ENCODE results near the gene GRN. TPM values are rescaled to one million over a fixed set of nuclear protein-coding genes. Genes with fewer than 3 reads are reported as not detected.
A peak's percentile ranks its signal among the peaks of the same experiment; 100 is the strongest.

The GRN gene
- total and polyA plus RNA-seq, 2 of the 13 experiments (the other 11 are each of a cell fraction or from before 2014, with no cell fraction given): 86.6 to 143 TPM

- TF ChIP-seq ATF2 (CRISPR knock-in tag; IDR thresholded peaks at IDR 0.05) (no peak), BATF2 (CRISPR knock-in tag; IDR thresholded peaks at IDR 0.05) (no peak), ZMYM3 (CRISPR knock-in tag; IDR thresholded peaks at IDR 0.05) (peak; percentile 65), ESRRA (CRISPR knock-in tag; IDR thresholded peaks at IDR 0.05; ENCODE audit: low read depth) (0 out of 2 replicates have a peak, but pooled peaks have one; percentile 35)
These were observed 21.6 kb upstream of the GRN start (continued) for GRCh38 chr17:44323359-44324091.

DNA sequence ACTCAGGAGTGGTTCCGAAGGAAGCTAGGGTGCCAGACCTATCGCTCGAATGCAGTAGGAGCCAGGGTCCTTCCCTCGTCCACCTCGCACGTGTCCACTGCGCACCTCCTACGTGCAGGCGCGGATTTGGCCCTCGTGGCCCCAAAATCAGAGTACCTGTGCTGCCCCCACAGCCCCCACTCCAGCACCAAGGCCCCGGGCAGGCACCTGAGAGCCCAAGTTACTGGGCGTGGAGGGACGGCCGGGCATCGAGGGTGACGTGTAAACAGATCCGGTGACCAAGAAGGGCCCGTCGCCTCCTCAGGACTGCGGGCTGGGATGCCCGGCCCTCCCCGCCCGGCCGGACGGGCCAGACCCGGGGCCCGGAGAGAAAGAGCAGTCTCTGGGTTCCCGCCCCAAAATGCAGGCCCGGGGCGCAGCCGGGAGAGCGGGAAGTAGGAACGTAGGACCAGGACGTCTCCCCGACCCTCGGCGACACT lies 21.0 kb upstream of the GRN start:
- FAIRE-seq: no peak
- no peak for DNase-seq (ENCODE audit: low spot score)
- Histone ChIP-seq H3K79me2 (ENCODE audit: insufficient read depth, low read length) (peaks cover 14% of the 10 kb centered on the region), H3K36me3 (replicated peaks in 1 of 2; ENCODE audit: control insufficient read depth in 1 of 2, insufficient read depth in 2 of 2, low read length in 2 of 2) (peaks cover 19 to 33% of the 10 kb centered on the region in 2 experiments; a peak in 4 of 5 replicates), H3K27ac (ENCODE audit: extremely low read length, insufficient read depth, low read length) (peak overlapping the region; percentile 61), H3K9ac (ENCODE audit: insufficient read depth, low read depth, low read length) (peak overlapping the region; percentile 90), H3K4me3 (replicated peaks in 1 of 3; ENCODE audit: insufficient read depth in 1 of 3, low read depth in 2 of 3, low read length in 3 of 3) (peak overlapping the region; percentile 78 to 97 (median 91)), H3K4me1 (ENCODE audit: insufficient read depth, low read length) (peaks cover 52% of the 10 kb centered on the region), H4K20me1 (ENCODE audit: insufficient read depth, low read length) (no peaks in the 10 kb centered on the region), H2AFZ (ENCODE audit: low read length) (no peak overlapping the region), H3K27me3 (ENCODE audit: control insufficient read depth in 1 of 2, insufficient read depth in 2 of 2, low read length in 2 of 2) (no peaks in the 10 kb centered on the region; a peak in 3 of 5 replicates), H3K9me3 (ENCODE audit: low read length) (no peaks in the 10 kb centered on the region), H3K4me2 (ENCODE audit: low read depth, low read length) (peak overlapping the region; percentile 97)
- peak; percentile 22 for ATAC-seq
- intact Hi-C loops (cut with micrococcal nuclease; ENCODE audit: unreplicated experiment) (loop anchor here (2.0 to 10.0 kb wide), 2 partner anchors 49 to 105 kb away; partner anchors contain the start of gene UBTF), in situ Hi-C loops (cut with HindIII; ENCODE audit: extremely low pct_ligation_motif_present, low pct_unique_long_range_greater_than_20kb) (no loop called here)
- POLR2A ChIA-PET: interaction anchor here (1.1 to 1.9 kb wide), 6 partner anchors 11 to 137 kb away, joined by 5 to 8 read pairs (median 6); partner anchors contain the start of genes ATXN7L3, GRN, TMUB2 and UBTF
- CTCF ChIA-PET (ENCODE audit: low intra/inter-chr PET ratio, low total read pairs): no interaction called here
- WGBS (ENCODE audit: low lambda C conversion rate): 0% methylated on average over 12 of the region's 38 CpGs
- BruUV-seq (replicated peaks): no TSS peak
- TF ChIP-seq, protein P1, sequence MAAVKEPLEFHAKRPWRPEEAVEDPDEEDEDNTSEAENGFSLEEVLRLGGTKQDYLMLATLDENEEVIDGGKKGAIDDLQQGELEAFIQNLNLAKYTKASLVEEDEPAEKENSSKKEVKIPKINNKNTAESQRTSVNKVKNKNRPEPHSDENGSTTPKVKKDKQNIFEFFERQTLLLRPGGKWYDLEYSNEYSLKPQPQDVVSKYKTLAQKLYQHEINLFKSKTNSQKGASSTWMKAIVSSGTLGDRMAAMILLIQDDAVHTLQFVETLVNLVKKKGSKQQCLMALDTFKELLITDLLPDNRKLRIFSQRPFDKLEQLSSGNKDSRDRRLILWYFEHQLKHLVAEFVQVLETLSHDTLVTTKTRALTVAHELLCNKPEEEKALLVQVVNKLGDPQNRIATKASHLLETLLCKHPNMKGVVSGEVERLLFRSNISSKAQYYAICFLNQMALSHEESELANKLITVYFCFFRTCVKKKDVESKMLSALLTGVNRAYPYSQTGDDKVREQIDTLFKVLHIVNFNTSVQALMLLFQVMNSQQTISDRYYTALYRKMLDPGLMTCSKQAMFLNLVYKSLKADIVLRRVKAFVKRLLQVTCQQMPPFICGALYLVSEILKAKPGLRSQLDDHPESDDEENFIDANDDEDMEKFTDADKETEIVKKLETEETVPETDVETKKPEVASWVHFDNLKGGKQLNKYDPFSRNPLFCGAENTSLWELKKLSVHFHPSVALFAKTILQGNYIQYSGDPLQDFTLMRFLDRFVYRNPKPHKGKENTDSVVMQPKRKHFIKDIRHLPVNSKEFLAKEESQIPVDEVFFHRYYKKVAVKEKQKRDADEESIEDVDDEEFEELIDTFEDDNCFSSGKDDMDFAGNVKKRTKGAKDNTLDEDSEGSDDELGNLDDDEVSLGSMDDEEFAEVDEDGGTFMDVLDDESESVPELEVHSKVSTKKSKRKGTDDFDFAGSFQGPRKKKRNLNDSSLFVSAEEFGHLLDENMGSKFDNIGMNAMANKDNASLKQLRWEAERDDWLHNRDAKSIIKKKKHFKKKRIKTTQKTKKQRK (IDR thresholded peaks at IDR 0.05; ENCODE audit: low read length): no peak
- TF ChIP-seq ZNF558 (CRISPR knock-in tag; IDR thresholded peaks at IDR 0.05; ENCODE audit: borderline replicate concordance) (peak; percentile 16; the same call in 1 of the 2 replicates), ZBTB43 (CRISPR knock-in tag; conservative IDR thresholded peaks at IDR 0.05) (0 out of 2 replicates have a peak, but pooled peaks have one; percentile 19), ZNF292 (CRISPR knock-in tag; IDR thresholded peaks at IDR 0.05; ENCODE audit: borderline replicate concordance, low read depth) (0 out of 2 replicates have a peak, but pooled peaks have one; percentile 38), ZNF451 (CRISPR knock-in tag; IDR thresholded peaks at IDR 0.05) (0 out of 2 replicates have a peak, but pooled peaks have one; percentile 36), ZNF652 (CRISPR knock-in tag; IDR thresholded peaks at IDR 0.05; ENCODE audit: borderline replicate concordance, low read depth) (no peak), PITX1 (CRISPR knock-in tag; IDR thresholded peaks at IDR 0.05) (0 out of 2 replicates have a peak, but pooled peaks have one; percentile 3), MXD1 (CRISPR knock-in tag; IDR thresholded peaks at IDR 0.05) (peak; percentile 41; the same call in 1 of the 2 replicates), NAIF1 (CRISPR knock-in tag; IDR thresholded peaks at IDR 0.05; ENCODE audit: borderline replicate concordance) (0 out of 2 replicates have a peak, but pooled peaks have one; percentile 60)
